Measurements from ENCODE around the gene OR6N2.

DNA sequence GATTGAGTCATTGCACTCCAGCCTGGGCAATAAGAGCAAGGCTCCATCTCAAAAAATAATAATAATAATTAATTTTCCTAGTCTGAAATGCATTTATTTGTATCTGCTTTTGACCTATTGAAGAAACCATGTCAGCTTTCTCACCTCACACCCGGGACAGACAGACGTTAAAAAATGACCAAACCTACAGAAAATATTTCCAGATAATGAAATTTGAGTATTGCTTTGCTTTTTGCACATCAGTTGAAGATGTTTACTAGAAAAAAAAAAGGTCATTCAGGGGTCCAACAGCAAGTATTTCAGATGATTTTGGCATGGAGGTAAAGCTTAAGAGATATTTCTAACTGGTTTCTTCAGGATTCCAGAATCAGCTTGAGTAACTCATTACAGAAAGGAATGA lies 26.6 kb downstream of the OR6N2 start, which contains the start of gene OR6K6:
- TF ChIP-seq, protein P1, sequence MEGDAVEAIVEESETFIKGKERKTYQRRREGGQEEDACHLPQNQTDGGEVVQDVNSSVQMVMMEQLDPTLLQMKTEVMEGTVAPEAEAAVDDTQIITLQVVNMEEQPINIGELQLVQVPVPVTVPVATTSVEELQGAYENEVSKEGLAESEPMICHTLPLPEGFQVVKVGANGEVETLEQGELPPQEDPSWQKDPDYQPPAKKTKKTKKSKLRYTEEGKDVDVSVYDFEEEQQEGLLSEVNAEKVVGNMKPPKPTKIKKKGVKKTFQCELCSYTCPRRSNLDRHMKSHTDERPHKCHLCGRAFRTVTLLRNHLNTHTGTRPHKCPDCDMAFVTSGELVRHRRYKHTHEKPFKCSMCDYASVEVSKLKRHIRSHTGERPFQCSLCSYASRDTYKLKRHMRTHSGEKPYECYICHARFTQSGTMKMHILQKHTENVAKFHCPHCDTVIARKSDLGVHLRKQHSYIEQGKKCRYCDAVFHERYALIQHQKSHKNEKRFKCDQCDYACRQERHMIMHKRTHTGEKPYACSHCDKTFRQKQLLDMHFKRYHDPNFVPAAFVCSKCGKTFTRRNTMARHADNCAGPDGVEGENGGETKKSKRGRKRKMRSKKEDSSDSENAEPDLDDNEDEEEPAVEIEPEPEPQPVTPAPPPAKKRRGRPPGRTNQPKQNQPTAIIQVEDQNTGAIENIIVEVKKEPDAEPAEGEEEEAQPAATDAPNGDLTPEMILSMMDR (IDR thresholded peaks at IDR 0.05) = no peak
- TF ChIP-seq POLR2A (IDR thresholded peaks at IDR 0.05) = no peak
